CD14-positive monocyte (primary cell): ENCODE results near the gene NTRK3. TPM values are rescaled to one million over a fixed set of nuclear protein-coding genes. Genes with fewer than 3 reads are reported as not detected.

Experiments
- DNase-seq, 3 donors: peaks; one replicate each; pipeline ENCODE4 v3.0.0-alpha.2; 2011 to 2022
- H2AFZ ChIP-seq: 2 replicates; pipeline ENCODE4 v1.6.0; 2012; ENCODE audit warnings: mild to moderate bottlenecking, low read depth, low read length, inconsistent platforms; ENCODE audit not compliant: insufficient read depth, poor library complexity, severe bottlenecking
- H3K27ac ChIP-seq, 2 donors: 1 replicate in 1 of 2; 2 replicates in 1 of 2; pipeline ENCODE4 v1.5.1; 2012 to 2013; ENCODE audit warnings: low read length in 2 of 2, control low read depth in 1 of 2, inconsistent platforms in 1 of 2, low read depth in 1 of 2, mild to moderate bottlenecking in 1 of 2
- H3K27me3 ChIP-seq, 2 donors: one replicate each; pipeline versions ENCODE4 v1.6.0 to v1.6.1; 2011 to 2013; ENCODE audit warnings: low read length in 2 of 2; ENCODE audit not compliant: control insufficient read depth in 2 of 2, insufficient read depth in 2 of 2
- H3K36me3 ChIP-seq, 2 donors: replicated peaks in 1 of 2; 1 replicate in 1 of 2; 2 replicates in 1 of 2; pipeline versions ENCODE4 v1.5.1 to v1.6.1; 2012 to 2013; ENCODE audit warnings: low read length in 2 of 2, control low read depth in 1 of 2, inconsistent platforms in 1 of 2, mild to moderate bottlenecking in 1 of 2; ENCODE audit not compliant: insufficient read depth in 2 of 2, control insufficient read depth in 1 of 2
- H3K4me1 ChIP-seq, 2 donors: 1 replicate in 1 of 2; 2 replicates in 1 of 2; pipeline versions ENCODE4 v1.5.1 to v1.6.1; 2012 to 2013; ENCODE audit warnings: low read length in 2 of 2, control low read depth in 1 of 2, inconsistent platforms in 1 of 2, mild to moderate bottlenecking in 1 of 2, moderate library complexity in 1 of 2; ENCODE audit not compliant: insufficient read depth in 2 of 2, control insufficient read depth in 1 of 2
- H3K4me2 ChIP-seq: replicated peaks from 2 replicates; pipeline ENCODE3; 2012; ENCODE audit warnings: low read length, moderate library complexity, mild to moderate bottlenecking; ENCODE audit not compliant: poor library complexity, severe bottlenecking; ENCODE audit errors: extremely low read depth
- H3K4me3 ChIP-seq, 3 experiments: fragments of 200-600 bp in 1 of 3; sonication (generic) in 1 of 3; replicated peaks in 1 of 3; 1 replicate in 2 of 3; 2 replicates in 1 of 3; pipeline ENCODE4 v1.5.1; 2011 to 2013; ENCODE audit warnings: low read length in 3 of 3, mild to moderate bottlenecking in 3 of 3, control low read depth in 2 of 3, low read depth in 2 of 3, inconsistent platforms in 1 of 3, moderate library complexity in 1 of 3
- H3K79me2 ChIP-seq: 2 replicates; pipeline ENCODE4 v1.6.0; 2012; ENCODE audit warnings: mild to moderate bottlenecking, control low read depth, inconsistent platforms, low read length, moderate library complexity; ENCODE audit not compliant: insufficient read depth
- H3K9ac ChIP-seq: 2 replicates; pipeline ENCODE4 v1.6.0; 2017; ENCODE audit warnings: low read length, mild to moderate bottlenecking; ENCODE audit not compliant: insufficient read depth, poor library complexity, severe bottlenecking
- H3K9me3 ChIP-seq, 2 donors: replicated peaks in 1 of 2; 1 replicate in 1 of 2; 2 replicates in 1 of 2; pipeline versions ENCODE4 v1.5.1 to v1.6.1; 2012 to 2013; ENCODE audit warnings: low read length in 2 of 2, control low read depth in 1 of 2; ENCODE audit not compliant: control insufficient read depth in 1 of 2, insufficient read depth in 1 of 2
- H4K20me1 ChIP-seq: 2 replicates; pipeline ENCODE4 v1.6.0; 2012; ENCODE audit warnings: mild to moderate bottlenecking, low read length, control low read depth, moderate library complexity; ENCODE audit not compliant: insufficient read depth
- H3K27ac Mint-ChIP-seq, 7 donors: one replicate each; pipeline ENCODE4 v1.8.0; 2020; ENCODE audit warnings: mild to moderate bottlenecking in 7 of 7, mixed read lengths in 7 of 7, moderate library complexity in 6 of 7, inconsistent platforms in 2 of 7
- H3K27me3 Mint-ChIP-seq, 3 donors: one replicate each; pipeline ENCODE4 v1.8.0; 2021 to 2022; ENCODE audit warnings: low read depth in 3 of 3, mild to moderate bottlenecking in 3 of 3, mixed read lengths in 3 of 3, moderate library complexity in 3 of 3, inconsistent platforms in 1 of 3
- H3K36me3 Mint-ChIP-seq, 2 donors: one replicate each; pipeline ENCODE4 v1.8.0; 2020; ENCODE audit warnings: mixed read lengths in 2 of 2, inconsistent platforms in 1 of 2, mild to moderate bottlenecking in 1 of 2
- H3K4me1 Mint-ChIP-seq: one replicate; pipeline ENCODE4 v1.8.0; 2020; ENCODE audit warnings: mild to moderate bottlenecking, mixed read lengths
- H3K4me3 Mint-ChIP-seq, 2 donors: one replicate each; pipeline ENCODE4 v1.8.0; 2020; ENCODE audit warnings: mild to moderate bottlenecking in 2 of 2, mixed read lengths in 2 of 2, moderate library complexity in 1 of 2
- H3K9me3 Mint-ChIP-seq, 7 donors: one replicate each; pipeline ENCODE4 v1.8.0; 2020 to 2022; ENCODE audit warnings: mixed read lengths in 7 of 7, mild to moderate bottlenecking in 6 of 7, moderate library complexity in 6 of 7, inconsistent platforms in 2 of 7
- CTCF ChIP-seq: fragments of 200-600 bp; IDR thresholded peaks from one replicate; pipeline ENCODE4 v1.8.0; 2022; ENCODE audit warnings: antibody characterized with exemption, mild to moderate bottlenecking
- WGBS: methylation state at CpG from one replicate; pipeline ENCODE4 v1.1.5; 2013; ENCODE audit warnings: missing lambda C conversion rate; ENCODE audit not compliant: insufficient coverage; 5-methylcytosine and 5-hydroxymethylcytosine counted together
- intact Hi-C, 2 donors: fragments of 100-400 bp; cut with micrococcal nuclease; formaldehyde crosslinking; loops; one replicate each; pipeline versions ENCODE4 v1.15.0 to v1.15.1; 2023
- polyA plus RNA-seq, 3 donors: library from polyadenylated mRNA; depleted of rRNA in 1 of 3; unstranded in 2 of 3; stranded (reverse) in 1 of 3; fragments of 300-500 nt in 2 of 3; fragments of >200 nt in 1 of 3; fragmentation: Illumina TruSeq in 2 of 3; gene quantifications; 1 replicate in 2 of 3; 2 replicates in 1 of 3; pipeline ENCODE4 v1.2.3, GENCODE V29; 2012 to 2021

Gene NTRK3
- polyA plus RNA-seq, 3 donors = not detected

- Histone ChIP-seq H3K27ac (no peak overlapping the region), H3K27me3 (no peaks in the 10 kb centered on the region), H3K9me3 (no peaks in the 10 kb centered on the region), H3K36me3 (no peaks in the 10 kb centered on the region), H3K4me1 (peaks cover 0 to 31% of the 10 kb centered on the region in 2 donors), H2AFZ (no peak overlapping the region), H3K4me2 (no peak overlapping the region), H4K20me1 (no peaks in the 10 kb centered on the region), H3K79me2 (no peaks in the 10 kb centered on the region), H3K9ac (no peak overlapping the region), H3K4me3 (no peak overlapping the region)
- TF ChIP-seq CTCF = no peak
- no peak overlapping the region for H3K4me3 Mint-ChIP-seq
- H3K27ac Mint-ChIP-seq = no peak overlapping the region
- H3K9me3 Mint-ChIP-seq = peaks cover 0 to 4% (median 0%) of the 10 kb centered on the region in 7 donors
- WGBS = 100% methylated on average over 1 of the region's 3 CpGs
- no peak for DNase-seq
- peaks cover 2 to 6% (median 5%) of the 10 kb centered on the region in 3 donors for H3K27me3 Mint-ChIP-seq
- intact Hi-C loops = no loop called here
- H3K4me1 Mint-ChIP-seq = peaks cover 22% of the 10 kb centered on the region
- no peaks in the 10 kb centered on the region for H3K36me3 Mint-ChIP-seq
Measured at GRCh38 chr15:87871731-87872320, 384.7 kb downstream of the NTRK3 start.

- peaks cover 2 to 6% (median 5%) of the 10 kb centered on the region in 3 donors for H3K27me3 Mint-ChIP-seq
- no peak overlapping the region for H3K4me3 Mint-ChIP-seq
- H3K36me3 Mint-ChIP-seq = no peaks in the 10 kb centered on the region
- 100% methylated on average over 1 of the region's 2 CpGs for WGBS
- H3K27ac Mint-ChIP-seq = peak overlapping the region in 1 of 7 donors; percentile 6
- H3K79me2 ChIP-seq = no peaks in the 10 kb centered on the region
- peaks cover 0 to 29% of the 10 kb centered on the region in 2 donors for H3K4me1 ChIP-seq
- intact Hi-C loops = no loop called here
- no peak overlapping the region for H3K27ac ChIP-seq
- TF ChIP-seq CTCF = no peak
- peaks cover 0 to 4% (median 0%) of the 10 kb centered on the region in 7 donors for H3K9me3 Mint-ChIP-seq
- no peaks in the 10 kb centered on the region for H3K9me3 ChIP-seq
- H3K4me1 Mint-ChIP-seq = peaks cover 19% of the 10 kb centered on the region
- H3K4me2 ChIP-seq = no peak overlapping the region
- H3K27me3 ChIP-seq = no peaks in the 10 kb centered on the region
- H2AFZ ChIP-seq = no peak overlapping the region
- no peak for DNase-seq
- H3K9ac ChIP-seq = no peak overlapping the region
- no peaks in the 10 kb centered on the region for H4K20me1 ChIP-seq
- no peaks in the 10 kb centered on the region for H3K36me3 ChIP-seq
- no peak overlapping the region for H3K4me3 ChIP-seq
Measured at GRCh38 chr15:87871258-87871681, 385.3 kb downstream of the NTRK3 start.
